Skin epidermis (tissue), 12 donors: ENCODE results near the gene DYRK2.

ENCODE experiments used
- H3K27ac ChIP-seq, 21 experiments: fragments of 200-600 bp; sonication (generic) in 11 of 21; one replicate each; pipeline ENCODE4 v1.5.0; 2020; ENCODE audit warnings: mild to moderate bottlenecking in 3 of 21, inconsistent platforms in 2 of 21, moderate library complexity in 2 of 21
- H3K4me3 ChIP-seq, 7 experiments: fragments of 200-600 bp; sonication (generic) in 2 of 7; one replicate each; pipeline ENCODE4 v1.5.0; 2020; ENCODE audit warnings: inconsistent platforms in 2 of 7, mild to moderate bottlenecking in 2 of 7, moderate library complexity in 1 of 7

Gene DYRK2

DNA sequence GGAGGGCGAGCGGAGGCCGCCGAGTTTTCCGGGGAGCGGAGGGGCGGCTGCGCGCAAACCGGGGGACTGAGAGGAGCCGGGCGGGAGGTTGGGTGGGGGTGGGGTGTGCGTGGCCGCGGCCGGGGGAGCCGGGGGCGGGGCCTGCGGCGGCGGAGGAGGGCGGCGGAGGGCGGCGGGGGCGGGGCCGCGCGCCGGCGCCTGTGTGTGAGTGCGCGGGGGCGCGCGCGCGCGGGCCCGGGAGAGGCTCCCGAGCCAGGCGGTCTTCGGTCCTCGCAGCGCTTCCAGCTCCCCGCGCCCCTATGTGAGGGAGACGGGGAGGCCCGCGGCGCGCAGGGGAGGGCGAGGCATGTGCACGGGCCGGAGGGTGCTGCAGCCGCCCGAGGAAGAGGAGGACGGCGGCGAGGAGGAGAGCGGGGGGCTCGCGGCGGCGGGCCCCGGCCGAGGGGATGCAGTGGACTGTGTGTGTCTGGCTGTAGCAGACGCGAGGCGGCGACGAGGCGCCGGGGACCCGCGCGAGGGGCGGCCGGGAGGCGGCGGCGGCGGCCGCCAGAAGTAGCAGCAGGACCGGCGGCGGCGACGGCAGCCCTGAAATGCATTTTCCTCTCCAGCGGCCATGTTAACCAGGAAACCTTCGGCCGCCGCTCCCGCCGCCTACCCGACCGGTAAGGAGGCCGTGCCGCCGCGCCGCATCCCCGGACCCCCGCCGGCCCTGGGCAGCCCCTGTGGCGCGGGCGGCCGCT lies at the start of gene DYRK2:
TSS of gene DYRK2 (plus strand) at position 225 of the 740 bp plus-strand sequence. CDS start at position 614, 389 bp downstream.
- Histone ChIP-seq H3K4me3 (peak within 1 kb of the TSS; percentile 59 to 100 (median 95)), H3K27ac (peak within 1 kb of the TSS; percentile 82 to 100 (median 96))

DNA sequence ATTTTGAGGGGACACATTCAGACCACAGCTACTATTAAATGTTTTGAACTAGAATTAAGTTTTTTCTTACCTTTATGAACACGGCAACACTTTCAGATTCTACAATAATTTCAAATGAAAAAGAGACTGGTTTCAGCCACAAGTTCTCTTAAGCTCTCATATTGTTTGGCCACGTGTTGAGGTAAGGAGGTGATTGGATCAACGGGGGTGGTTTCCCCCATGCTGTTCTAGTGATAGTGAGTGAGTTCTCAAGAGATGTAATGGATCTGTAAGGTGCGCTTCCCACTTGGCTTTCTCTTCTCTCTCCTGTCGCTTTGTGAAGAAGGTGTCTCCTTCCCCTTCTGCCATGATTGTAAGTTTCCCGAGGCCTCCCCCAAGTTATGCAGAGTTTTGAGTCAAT lies 48.9 kb upstream of the DYRK2 start:
- Histone ChIP-seq H3K4me3 (no peak overlapping the region), H3K27ac (no peak overlapping the region)

DNA sequence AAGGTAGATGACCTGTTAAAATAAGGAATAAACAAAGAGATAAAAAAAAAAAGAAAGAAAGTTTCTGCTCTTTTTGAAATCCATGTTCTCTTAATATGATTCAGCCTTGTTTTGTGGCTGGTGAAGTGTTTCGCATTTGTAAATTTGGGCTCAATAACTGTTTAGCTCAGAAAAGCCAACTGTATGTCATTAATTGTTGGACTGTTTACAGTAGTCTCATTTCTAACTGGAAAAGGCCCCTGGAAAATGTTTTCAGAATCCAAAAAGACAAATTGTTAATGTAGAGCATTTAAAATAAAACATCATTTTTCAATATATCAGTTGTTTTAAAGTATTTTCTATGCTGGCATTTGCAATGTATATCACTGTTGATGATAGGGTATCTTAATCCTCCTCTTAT lies 47.4 kb upstream of the DYRK2 start:
- Histone ChIP-seq H3K27ac (no peak overlapping the region), H3K4me3 (no peak overlapping the region)

DNA sequence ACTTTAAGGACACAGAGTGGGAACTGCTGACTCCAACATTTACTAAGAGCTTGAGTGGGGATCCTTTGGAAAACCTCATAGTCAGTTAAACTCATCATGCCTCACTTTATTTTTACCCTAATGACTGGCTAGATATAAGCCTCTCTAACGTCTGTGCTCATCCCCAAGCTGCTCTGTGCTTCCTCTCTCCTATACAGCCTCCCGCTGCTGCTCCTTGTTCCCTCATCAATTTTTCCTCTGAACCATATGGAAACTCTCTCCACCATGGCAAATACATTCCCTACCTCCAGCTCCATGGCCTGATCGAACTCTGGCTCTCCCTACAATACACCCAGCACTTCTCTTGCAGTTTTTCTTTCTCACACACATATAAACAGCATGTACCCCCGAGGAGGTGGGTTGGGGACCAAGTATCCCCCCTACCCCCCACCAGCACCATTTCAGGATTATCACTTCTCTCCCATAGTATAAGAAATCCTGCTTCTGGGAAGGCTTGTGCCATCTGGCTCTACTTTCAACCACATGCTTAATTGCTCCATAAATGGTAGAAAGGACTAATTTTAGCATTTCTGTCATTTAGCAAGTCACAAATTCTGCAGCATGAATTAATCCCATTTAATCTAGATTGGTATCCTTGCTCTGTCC lies 39.2 kb upstream of the DYRK2 start:
- Histone ChIP-seq H3K4me3 (no peak overlapping the region), H3K27ac (no peak overlapping the region)

DNA sequence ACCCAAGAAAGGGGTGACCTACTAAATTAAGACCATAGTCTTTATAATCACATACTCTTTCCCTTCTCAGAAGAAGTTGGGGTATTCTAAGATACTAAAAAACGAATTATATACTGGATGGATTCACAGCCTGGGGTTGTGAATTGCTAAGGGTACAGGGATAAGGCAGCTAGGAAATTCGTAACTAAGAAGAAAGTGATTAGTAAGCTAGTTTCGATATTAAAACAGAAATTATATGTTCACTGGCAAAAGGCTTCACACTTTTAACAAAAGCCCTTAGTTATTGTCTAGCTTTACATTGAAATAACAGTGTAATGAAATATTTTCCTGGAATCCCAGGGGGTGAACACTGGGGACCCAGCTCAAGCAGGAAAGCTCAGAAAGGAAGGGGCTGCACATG lies 35.5 kb upstream of the DYRK2 start:
- H3K27ac ChIP-seq, result no peak overlapping the region
- H3K4me3 ChIP-seq, result no peak overlapping the region

DNA sequence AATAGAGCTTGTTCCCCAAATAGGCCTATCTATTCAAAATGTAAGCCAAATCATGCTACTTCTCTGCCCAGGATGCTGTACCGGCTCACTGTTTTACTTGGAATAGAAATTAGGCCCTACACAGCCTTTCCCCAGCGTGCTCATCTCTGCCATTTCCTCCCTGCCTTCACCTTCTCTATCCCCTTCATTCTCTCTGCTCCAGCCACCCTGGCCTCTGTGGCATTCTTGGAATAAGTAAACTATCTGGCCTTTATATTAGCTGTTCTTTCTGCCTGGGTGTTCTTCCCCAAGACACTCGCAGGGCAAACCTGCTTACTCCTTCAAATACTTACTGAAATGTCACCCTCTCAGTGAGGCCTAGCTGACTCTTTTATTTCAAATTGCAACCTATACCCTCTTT lies 30.9 kb upstream of the DYRK2 start:
- Histone ChIP-seq H3K4me3 (no peak overlapping the region), H3K27ac (no peak overlapping the region)

DNA sequence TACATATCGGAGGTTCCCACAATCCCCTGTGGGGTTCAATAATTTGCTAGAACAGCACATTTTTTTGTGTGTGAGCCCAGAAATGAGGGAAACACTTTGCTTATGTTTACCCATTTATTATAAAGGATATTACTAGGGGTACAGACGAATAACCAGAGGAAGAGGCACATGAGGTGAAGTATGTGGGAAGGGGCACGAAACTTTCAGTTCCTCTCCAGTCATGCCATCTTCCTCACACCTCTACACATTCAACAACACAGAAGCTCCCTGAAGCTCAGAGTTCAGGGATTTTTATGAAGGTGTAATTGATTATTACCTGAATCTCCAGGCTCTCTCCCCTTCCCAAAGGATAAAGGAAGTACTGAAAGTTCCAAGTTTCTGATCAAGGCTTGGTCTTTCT lies 30.2 kb upstream of the DYRK2 start:
- H3K4me3 ChIP-seq, result no peak overlapping the region
- no peak overlapping the region for H3K27ac ChIP-seq

DNA sequence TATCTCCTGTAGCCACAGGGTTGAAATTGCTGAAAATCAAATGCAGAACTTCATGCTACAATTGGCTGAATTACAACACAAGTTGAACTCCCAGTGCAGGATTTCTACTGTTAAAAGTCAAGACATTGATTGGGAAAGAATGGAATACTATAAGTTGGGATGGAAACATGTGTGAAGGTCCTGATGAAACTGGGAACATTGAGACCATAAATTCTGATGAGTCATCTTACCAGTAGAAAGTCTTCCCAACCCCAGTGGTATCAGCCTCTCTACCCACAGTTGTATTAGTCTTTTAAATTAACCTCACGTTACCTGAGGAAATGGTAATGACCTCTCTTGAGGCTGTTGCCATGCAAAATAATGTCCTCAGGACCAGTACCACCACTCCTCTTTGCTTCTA lies 27.4 kb upstream of the DYRK2 start:
- Histone ChIP-seq H3K27ac (no peak overlapping the region), H3K4me3 (no peak overlapping the region)

DNA sequence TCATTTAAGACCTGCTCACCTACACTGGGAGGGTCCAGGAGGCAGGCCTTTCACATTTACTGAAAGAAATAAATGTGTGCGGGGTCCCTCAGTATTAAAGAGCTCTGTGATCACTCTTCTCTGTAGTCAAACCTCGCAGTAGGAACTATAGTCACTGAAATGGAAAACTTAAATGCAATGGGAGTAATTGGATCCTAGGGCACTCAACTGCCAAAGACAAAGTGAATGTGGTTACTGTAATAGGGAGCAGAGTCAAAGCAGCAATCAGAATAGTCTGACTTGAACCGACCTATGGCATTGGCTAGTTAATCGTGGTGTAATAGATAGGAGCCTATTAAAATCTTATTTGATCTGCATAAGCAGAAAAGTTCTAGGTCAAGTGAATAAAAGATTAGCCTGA lies 26.6 kb upstream of the DYRK2 start:
- H3K4me3 ChIP-seq, result no peak overlapping the region
- H3K27ac ChIP-seq, result no peak overlapping the region

DNA sequence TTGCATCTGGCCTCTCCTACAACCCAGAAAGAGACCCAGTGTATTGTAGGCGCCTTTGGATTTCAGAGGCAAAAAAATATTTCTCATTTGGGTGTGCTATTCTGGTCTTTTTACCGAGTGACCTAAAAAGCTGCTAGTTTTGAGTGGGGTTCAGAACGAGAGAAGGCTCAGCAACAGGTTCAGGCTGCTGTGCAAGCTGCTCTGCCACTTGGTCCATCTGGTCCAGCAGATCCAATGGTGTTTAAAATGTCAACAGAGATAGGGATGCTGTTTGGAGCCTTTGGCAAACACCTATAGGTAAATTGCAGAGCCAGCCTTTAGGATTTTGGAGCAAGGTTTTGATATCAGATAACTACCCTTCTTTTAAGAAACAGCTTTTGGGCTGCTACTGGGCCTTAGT lies 25.3 kb upstream of the DYRK2 start:
- Histone ChIP-seq H3K27ac (no peak overlapping the region), H3K4me3 (no peak overlapping the region)

DNA sequence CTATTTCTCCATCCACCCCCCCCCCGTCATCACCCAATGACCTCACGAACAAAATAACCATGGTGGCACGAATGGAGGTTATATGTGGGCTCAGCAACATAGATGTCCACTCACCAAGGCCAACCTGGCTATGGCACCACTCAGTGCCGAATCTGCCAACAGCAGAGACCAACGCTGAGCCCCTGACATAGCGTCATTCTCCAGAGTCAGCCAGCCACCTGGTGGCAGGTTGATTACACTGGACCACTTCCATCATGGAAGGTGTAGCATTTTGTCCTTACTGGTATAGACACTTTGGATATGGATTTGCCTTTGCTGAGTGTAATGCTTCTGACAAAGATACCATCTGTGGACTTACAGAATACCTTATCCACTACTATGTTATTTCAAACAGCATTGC lies 24.2 kb upstream of the DYRK2 start:
- no peak overlapping the region for H3K4me3 ChIP-seq
- no peak overlapping the region for H3K27ac ChIP-seq

DNA sequence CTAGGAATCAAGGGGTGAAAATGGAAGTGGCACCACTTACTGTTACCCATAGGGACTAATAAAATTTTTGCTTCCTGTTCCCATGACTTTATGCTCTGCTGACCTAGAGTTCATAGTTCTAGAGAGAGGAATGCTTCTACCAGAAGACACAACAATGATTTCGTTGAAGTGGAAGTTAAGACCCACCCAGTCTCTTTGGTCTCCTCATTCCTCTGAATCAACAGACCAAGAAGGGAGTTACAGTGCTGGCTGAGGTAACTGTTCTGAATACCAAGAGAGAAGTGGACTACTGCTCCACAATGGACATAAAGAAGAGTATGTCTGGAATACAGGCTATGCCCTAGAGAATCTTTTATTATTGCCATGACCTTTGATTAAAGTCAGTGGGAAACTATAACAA lies 23.5 kb upstream of the DYRK2 start:
- H3K27ac ChIP-seq, result no peak overlapping the region
- H3K4me3 ChIP-seq, result no peak overlapping the region

DNA sequence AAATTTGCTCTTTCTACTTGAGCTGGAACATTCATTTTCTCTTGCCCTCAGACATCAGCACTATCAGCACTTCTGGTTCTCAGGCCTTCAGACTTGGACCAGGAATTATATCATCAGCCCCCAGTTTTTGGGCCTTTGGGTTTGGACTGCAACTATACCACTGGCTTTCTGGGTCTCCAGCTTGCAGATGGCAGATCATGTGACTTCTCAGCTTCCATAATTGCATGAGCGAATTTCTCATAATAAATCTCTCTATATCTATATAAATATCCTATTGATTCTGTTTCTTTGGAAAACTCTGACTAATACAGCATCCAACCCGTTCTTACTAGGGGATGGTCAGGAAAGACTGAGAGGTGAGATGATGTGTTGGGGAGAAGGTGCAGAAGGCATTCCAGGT lies 22.4 kb upstream of the DYRK2 start:
- Histone ChIP-seq H3K4me3 (no peak overlapping the region), H3K27ac (no peak overlapping the region)

DNA sequence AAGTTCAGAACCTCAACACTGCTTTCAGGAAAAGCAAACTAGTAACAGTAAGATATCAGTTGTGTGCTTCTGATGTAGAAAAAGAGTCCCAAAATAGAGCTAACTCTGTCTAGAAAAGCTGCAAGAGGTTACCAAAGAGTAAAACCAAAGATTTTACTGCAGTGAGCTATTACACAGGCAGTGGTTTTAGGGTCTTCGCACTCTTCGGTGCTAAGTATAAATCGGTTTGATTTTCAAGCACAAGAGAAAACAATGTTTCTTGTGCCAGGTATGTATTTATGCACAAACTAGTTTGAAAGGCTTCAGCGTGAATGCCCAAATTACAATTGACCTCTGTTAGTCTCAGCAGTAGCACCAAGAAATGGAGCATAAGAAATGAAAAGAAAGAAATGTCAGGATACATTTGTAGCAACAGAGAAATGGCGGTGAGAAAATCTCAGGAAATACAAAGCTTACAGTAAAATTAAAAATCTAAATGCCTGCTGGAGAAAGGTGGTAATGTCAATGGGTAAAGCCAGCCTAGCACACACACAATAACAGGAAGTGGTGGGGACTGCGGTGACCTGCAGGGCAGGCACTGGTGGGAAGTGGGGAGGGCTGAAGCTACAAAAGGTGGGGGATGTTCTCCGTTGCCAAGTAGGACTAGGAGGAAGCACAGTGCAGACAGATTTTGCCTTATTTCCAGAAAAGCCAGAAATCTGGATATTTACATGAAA lies 18.0 kb upstream of the DYRK2 start:
- Histone ChIP-seq H3K27ac (peak overlapping the region in 11 of 21 experiments; percentile 18 to 85 (median 64)), H3K4me3 (no peak overlapping the region)

DNA sequence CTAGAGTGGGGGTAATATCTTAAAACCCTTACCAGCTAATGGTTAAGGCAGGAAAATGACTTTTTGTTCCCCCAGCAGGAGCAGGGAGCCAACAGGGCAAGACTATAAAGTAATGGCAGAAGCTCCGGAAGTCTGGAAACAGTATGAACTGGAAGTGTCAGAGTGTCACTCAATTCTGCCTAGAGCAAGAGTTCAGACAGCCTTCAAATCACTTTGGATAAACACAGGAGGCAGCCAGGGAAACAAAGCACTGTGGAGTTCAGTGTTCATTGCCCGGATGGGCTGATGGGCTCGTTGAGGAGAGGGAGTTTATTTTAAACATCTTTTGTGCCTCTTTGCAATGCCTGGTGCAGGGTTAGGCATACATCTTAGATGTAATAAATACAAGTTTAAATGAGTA lies 16.5 kb upstream of the DYRK2 start:
- Histone ChIP-seq H3K4me3 (no peak overlapping the region), H3K27ac (peak overlapping the region in 1 of 21 experiments; percentile 43)

DNA sequence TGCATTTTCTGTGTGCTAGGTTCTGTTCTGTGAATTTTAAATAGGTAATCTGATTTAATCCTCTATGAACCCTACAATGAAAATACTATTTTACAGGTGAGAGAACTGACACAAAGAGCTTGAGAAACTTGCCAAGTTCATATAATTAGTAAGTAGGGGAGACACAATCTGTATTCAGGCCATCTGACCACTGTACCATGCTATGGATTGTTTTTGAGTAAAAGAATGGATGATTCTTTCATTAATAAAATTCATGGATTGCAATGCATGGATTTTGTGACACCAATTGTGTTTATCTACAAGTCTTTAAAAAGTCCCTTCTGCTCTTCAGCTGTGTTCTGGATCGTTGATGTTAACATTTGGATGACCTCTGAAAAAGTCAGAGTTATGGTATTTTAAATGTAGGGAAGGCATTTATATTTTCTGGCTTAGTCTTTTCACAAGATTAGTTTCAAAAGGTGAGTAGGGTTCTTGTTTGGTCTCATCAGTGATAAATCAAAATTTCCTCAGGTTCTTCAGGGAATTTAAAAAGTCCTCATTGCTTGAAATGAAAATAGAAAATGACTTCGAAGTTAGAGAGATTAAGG lies 15.4 kb upstream of the DYRK2 start:
- H3K27ac ChIP-seq, result peak overlapping the region in 1 of 21 experiments; percentile 39
- no peak overlapping the region for H3K4me3 ChIP-seq

DNA sequence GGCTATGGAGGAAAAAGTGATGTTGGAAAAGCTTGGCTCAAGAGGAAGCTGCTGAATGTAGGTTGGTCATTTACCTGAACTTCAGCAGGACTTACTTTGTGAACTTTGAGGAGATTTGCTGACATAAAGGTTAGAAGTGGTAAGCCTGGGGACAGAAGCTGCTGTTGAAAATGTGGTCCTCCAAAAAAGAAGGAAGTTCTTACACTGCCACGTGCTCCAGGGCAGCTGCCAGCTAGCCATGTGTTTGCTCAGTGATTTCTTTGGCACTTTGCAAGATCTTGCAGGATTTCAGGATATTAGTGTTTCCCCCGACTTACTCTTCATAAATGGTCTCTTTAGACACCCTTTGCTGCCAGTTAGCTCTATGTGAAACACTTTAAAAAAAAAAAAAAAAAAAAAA lies 14.8 kb upstream of the DYRK2 start:
- no peak overlapping the region for H3K4me3 ChIP-seq

DNA sequence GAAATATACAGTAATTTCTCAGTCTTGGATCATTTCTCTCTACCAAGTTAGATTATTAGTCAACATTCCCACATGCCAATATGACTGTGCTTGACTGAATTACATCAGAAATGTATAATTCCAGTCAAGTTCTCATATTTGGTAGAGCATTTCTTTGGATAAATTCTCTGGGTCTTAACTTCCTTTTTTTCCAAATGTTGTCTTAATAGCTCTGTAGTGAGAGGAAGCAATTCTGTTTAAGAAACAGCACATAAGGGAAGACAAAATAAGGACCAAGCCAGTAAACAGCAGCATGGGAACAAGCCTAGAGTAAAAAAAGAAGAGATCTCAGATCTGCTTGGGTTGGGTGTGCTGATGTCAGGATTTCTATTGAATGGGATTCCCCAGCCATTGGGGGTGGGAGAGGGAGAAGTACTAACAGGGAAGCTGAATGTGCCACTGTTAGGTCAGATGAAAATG lies 14.2 kb upstream of the DYRK2 start:
- Histone ChIP-seq H3K27ac (no peak overlapping the region), H3K4me3 (no peak overlapping the region)

More for the DNA sequence above, 14.8 kb upstream of the DYRK2 start:
- no peak overlapping the region for H3K27ac ChIP-seq

DNA sequence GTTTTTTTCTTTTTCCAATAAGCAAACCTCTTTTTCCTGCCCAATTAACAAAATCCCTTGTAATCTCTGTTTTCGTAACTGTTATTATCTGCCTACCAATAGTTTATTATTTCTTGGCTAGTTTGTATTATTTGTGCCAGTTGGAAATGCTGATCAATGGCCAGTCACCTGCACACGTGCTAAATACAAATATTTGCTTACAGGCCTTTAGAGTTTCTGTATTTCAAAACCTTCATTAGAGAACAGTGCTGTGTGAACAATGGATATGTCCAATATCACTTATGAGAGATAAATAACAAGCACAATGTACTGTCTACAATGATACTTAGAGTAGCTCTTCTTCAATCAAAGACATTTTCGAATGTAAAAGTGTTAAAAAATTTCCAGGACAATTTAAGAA lies 10.8 kb upstream of the DYRK2 start:
- no peak overlapping the region for H3K27ac ChIP-seq
- H3K4me3 ChIP-seq, result no peak overlapping the region

DNA sequence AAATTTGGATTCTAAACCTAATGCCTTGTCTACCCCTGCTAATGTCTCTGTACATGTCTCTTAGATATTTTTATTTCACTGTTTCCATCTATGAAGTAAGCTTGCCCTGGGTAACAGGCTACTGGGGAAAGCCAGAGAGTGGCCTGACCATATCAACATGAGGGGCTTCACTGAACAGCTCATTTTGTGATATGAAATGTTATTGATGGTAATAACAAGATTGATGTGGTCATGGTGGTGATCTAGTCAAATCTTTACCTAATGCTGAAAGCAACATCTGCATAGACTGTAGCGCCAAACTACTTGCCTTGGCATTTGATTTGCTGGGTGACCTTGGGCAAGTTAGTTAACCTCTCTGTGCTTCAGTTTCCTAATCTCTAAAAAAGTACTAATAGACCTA lies 9.9 kb upstream of the DYRK2 start:
- no peak overlapping the region for H3K27ac ChIP-seq
- no peak overlapping the region for H3K4me3 ChIP-seq

DNA sequence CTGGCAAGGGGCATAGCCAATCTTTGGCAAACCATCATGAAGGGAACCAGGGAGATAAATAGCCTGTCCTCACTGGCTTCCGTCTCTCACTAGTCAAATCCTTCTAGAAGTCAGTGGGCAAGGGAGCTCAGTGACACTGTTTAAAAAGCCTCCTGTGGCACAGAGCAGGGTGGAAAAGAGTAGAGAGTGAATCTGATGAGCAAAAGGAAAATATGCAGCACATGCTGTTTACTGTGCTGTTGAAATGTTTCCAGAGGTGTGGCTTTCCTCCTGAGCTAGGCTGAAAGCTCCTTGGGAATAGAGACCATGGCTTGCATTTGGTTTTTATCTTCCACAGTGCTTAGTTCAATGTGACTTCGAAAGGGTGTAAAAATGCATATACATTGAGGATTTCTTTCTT lies 7.7 kb upstream of the DYRK2 start:
- H3K4me3 ChIP-seq, result no peak overlapping the region
- H3K27ac ChIP-seq, result no peak overlapping the region
